COLO829 (cell line): ENCODE data around the gene TRPM3.

Experiments used
- DNase-seq: peaks from one replicate; pipeline ENCODE4 v3.0.0; 2012; ENCODE audit warnings: low spot score

Gene TRPM3

GRCh38 chr9:70609011-70609410 lies 512.4 kb downstream of the TRPM3 start:
- DNase-seq, result no peak

GRCh38 chr9:70607926-70608325 lies 513.5 kb downstream of the TRPM3 start:
- DNase-seq, result no peak

GRCh38 chr9:70607329-70607728 lies 514.1 kb downstream of the TRPM3 start:
- DNase-seq, result no peak

- no peak for DNase-seq
Observed at GRCh38 chr9:70603020-70603411, 518.4 kb downstream of the TRPM3 start.

GRCh38 chr9:70602321-70603019 lies 519.0 kb downstream of the TRPM3 start:
- DNase-seq, result peak; percentile 69

- DNase-seq, result peak; percentile 97
Observed at GRCh38 chr9:70601000-70601951, 520.1 kb downstream of the TRPM3 start.

GRCh38 chr9:70600506-70600905 lies 520.9 kb downstream of the TRPM3 start:
- DNase-seq, result no peak

GRCh38 chr9:70597886-70598285 lies 523.5 kb downstream of the TRPM3 start:
- no peak for DNase-seq

- no peak for DNase-seq
Observed at GRCh38 chr9:70595211-70595610, 526.2 kb downstream of the TRPM3 start.

- DNase-seq, result no peak
Observed at GRCh38 chr9:70594386-70594944, 527.0 kb downstream of the TRPM3 start.

GRCh38 chr9:70593241-70593640 lies 528.2 kb downstream of the TRPM3 start:
- no peak for DNase-seq

- DNase-seq, result no peak
Observed at GRCh38 chr9:70590315-70590677, 531.1 kb downstream of the TRPM3 start.

- peak; percentile 87 for DNase-seq
Observed at GRCh38 chr9:70589571-70590314, 531.7 kb downstream of the TRPM3 start.

- DNase-seq, result peak; percentile 81
Observed at GRCh38 chr9:70588999-70589398, 532.4 kb downstream of the TRPM3 start.

GRCh38 chr9:70588381-70588780 lies 533.0 kb downstream of the TRPM3 start:
- no peak for DNase-seq

GRCh38 chr9:70587201-70587600 lies 534.2 kb downstream of the TRPM3 start:
- DNase-seq, result no peak

- DNase-seq, result no peak
Observed at GRCh38 chr9:70586476-70586875, 534.9 kb downstream of the TRPM3 start.

GRCh38 chr9:70581955-70582350 lies 539.5 kb downstream of the TRPM3 start:
- no peak for DNase-seq

GRCh38 chr9:70581214-70581954 lies 540.0 kb downstream of the TRPM3 start:
- DNase-seq, result peak; percentile 66

- DNase-seq, result peak; percentile 76
Observed at GRCh38 chr9:70580606-70581195, 540.7 kb downstream of the TRPM3 start.

GRCh38 chr9:70579686-70580085 lies 541.7 kb downstream of the TRPM3 start:
- no peak for DNase-seq
